LNCaP clone FGC (cell line): Measurements from ENCODE around the gene WHRN.

ENCODE experiments used
- DNase-seq: peaks from one replicate; pipeline ENCODE4 v3.0.0-alpha.2; 2011; ENCODE audit warnings: low read depth
- H3K4me3 ChIP-seq: 2 replicates; pipeline ENCODE4 v1.5.1; 2011; ENCODE audit warnings: mild to moderate bottlenecking, low read depth, low read length, control low read depth
- TF ChIP-seq, protein P1 (sequence below): IDR thresholded peaks from 2 replicates; pipeline ENCODE4 v1.5.1; 2012; ENCODE audit warnings: mild to moderate bottlenecking; ENCODE audit not compliant: control insufficient read depth, insufficient read depth; ENCODE audit errors: extremely low read depth

Gene WHRN

GRCh38 chr9:114369216-114370130 is 135.8 kb downstream of the WHRN start:
- no peak overlapping the region for H3K4me3 ChIP-seq
- TF ChIP-seq, protein P1, sequence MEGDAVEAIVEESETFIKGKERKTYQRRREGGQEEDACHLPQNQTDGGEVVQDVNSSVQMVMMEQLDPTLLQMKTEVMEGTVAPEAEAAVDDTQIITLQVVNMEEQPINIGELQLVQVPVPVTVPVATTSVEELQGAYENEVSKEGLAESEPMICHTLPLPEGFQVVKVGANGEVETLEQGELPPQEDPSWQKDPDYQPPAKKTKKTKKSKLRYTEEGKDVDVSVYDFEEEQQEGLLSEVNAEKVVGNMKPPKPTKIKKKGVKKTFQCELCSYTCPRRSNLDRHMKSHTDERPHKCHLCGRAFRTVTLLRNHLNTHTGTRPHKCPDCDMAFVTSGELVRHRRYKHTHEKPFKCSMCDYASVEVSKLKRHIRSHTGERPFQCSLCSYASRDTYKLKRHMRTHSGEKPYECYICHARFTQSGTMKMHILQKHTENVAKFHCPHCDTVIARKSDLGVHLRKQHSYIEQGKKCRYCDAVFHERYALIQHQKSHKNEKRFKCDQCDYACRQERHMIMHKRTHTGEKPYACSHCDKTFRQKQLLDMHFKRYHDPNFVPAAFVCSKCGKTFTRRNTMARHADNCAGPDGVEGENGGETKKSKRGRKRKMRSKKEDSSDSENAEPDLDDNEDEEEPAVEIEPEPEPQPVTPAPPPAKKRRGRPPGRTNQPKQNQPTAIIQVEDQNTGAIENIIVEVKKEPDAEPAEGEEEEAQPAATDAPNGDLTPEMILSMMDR: no peak
- no peak for DNase-seq

GRCh38 chr9:114367772-114368569 is 137.3 kb downstream of the WHRN start:
- DNase-seq: no peak
- no peak overlapping the region for H3K4me3 ChIP-seq
- TF ChIP-seq, protein P1: no peak

GRCh38 chr9:114367366-114367765 is 137.9 kb downstream of the WHRN start:
- DNase-seq: no peak
- TF ChIP-seq, protein P1: no peak
- no peak overlapping the region for H3K4me3 ChIP-seq

- DNase-seq: no peak
- no peak overlapping the region for H3K4me3 ChIP-seq
- TF ChIP-seq, protein P1: no peak
Observed at GRCh38 chr9:114366334-114367128, 138.7 kb downstream of the WHRN start.

DNA sequence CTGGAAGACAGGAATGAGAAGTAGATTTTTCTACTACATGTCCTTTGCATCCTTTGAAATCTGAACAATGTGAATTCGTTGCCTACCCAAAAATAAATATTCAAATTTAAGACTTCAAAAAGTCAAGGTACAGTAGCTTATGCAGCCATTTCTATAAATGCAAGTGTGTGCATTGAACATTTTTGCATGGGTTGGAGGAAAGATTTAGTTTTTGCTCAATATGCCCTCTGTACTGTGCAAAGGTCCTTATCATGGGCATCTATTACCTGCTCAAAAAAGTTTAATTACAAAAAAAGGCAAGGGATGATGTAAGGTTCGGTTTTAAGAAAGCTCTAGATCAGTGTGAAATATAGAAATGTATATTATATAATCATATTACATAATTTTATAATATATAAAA is 140.1 kb downstream of the WHRN start:
- no peak for DNase-seq
- TF ChIP-seq, protein P1: no peak
- H3K4me3 ChIP-seq: no peak overlapping the region
